Adrenal gland (tissue), 12 donors: ENCODE results near the gene CALM1. TPM values are rescaled to one million over a fixed set of nuclear protein-coding genes. Genes with fewer than 3 reads are reported as not detected.

Experiments used
- DNase-seq, 7 donors: peaks; one replicate each; pipeline ENCODE4 v3.0.0-alpha.2; 2019 to 2020
- H3K27ac ChIP-seq, 5 donors: fragments of 200-600 bp; sonication (generic) in 4 of 5; 1 replicate in 3 of 5; 2 replicates in 2 of 5; pipeline versions ENCODE4 v1.5.1 to v1.8.0; 2016 to 2020; ENCODE audit warnings: mild to moderate bottlenecking in 1 of 5
- H3K27me3 ChIP-seq: fragments of 200-600 bp; 2 replicates; pipeline ENCODE4 v1.8.0; 2021
- H3K36me3 ChIP-seq, 2 donors: fragments of 200-600 bp; replicated peaks in 1 of 2; 1 replicate in 1 of 2; 2 replicates in 1 of 2; pipeline versions ENCODE4 v1.5.1 to v1.8.0; 2018 to 2022
- H3K4me1 ChIP-seq, 2 donors: fragments of 200-600 bp; replicated peaks in 1 of 2; 1 replicate in 1 of 2; 2 replicates in 1 of 2; pipeline versions ENCODE4 v1.5.1 to v1.8.0; 2018 to 2021
- H3K4me3 ChIP-seq, 4 donors: fragments of 200-600 bp; sonication (generic) in 3 of 4; one replicate each; pipeline ENCODE4 v1.5.1; 2016 to 2018
- H3K9me3 ChIP-seq, 3 donors: fragments of 200-600 bp; sonication (generic) in 1 of 3; replicated peaks in 1 of 3; 1 replicate in 2 of 3; 2 replicates in 1 of 3; pipeline versions ENCODE4 v1.5.1 to v1.8.0; 2016 to 2021
- POLR2A ChIP-seq, 2 donors: fragments of 450-650 bp; IDR thresholded peaks; one replicate each; pipeline ENCODE4 v1.6.1; 2017; ENCODE audit warnings: antibody characterized with exemption in 2 of 2, mild to moderate bottlenecking in 2 of 2, moderate library complexity in 1 of 2
- WGBS, 4 donors: extraction: QIAGEN DNeasy Blood & Tissue Kit in 2 of 4; methylation state at CpG; one replicate each; pipeline versions ENCODE4 v1.1.5 to v1.1.7; 2013 to 2017; 5-methylcytosine and 5-hydroxymethylcytosine counted together
- intact Hi-C, 2 donors: fragments of 100-400 bp; cut with DNase I; formaldehyde crosslinking; loops; one replicate each; pipeline versions ENCODE4 v1.14.1 to v1.15.0; 2022 to 2023
- polyA plus RNA-seq, 3 donors: library from polyadenylated mRNA; stranded (reverse); fragments of 200-250 nt in 2 of 3; fragments of 350-450 nt in 1 of 3; fragmentation: Illumina TruSeq in 1 of 3; extraction: RNeasy Lipid Tissue Mini Kit (QIAGEN cat#74804) in 1 of 3; gene quantifications; one replicate each; pipeline ENCODE4 v1.2.3, GENCODE V29; 2013 to 2014
- total RNA-seq, 9 donors: library from RNA; depleted of rRNA in 4 of 9; stranded (reverse); fragments of >200 nt in 4 of 9; fragments of 120-200 nt in 1 of 9; fragmentation: NEBNext Ultra II Directional in 1 of 9; extraction: Animal tissue kit (Norgen Biotek cat#: 25700) in 1 of 9; gene quantifications; one replicate each; pipeline versions ENCODE4 v1.1.0 to v1.2.4, GENCODE V29; 2013 to 2023
- TF ChIP-seq, protein P1 (sequence below), 6 experiments: fragments of 450-650 bp in 4 of 6; fragments of 200-600 bp in 2 of 6; sonication (generic) in 1 of 6; IDR thresholded peaks; 1 replicate in 5 of 6; 2 replicates in 1 of 6; pipeline versions ENCODE4 v1.5.1 to v1.8.0; 2016 to 2021; ENCODE audit warnings: antibody characterized with exemption in 6 of 6, mild to moderate bottlenecking in 2 of 6, moderate library complexity in 1 of 6
- donor health status: healthy with polysubstance abuse.
- donor health status: Bipolar disorder and iron deficiency.
- donor health status: DM: yes; HTN: yes; CAD: no.
- donor health status: DM: no; HTN: no; CAD: no.
- donor health status: DM: no; HTN: no; CAD: no.
- donor health status: DM: yes; HTN: yes; CAD: no.

Gene CALM1
- total and polyA plus RNA-seq, 12 donors: 153 to 402 (median 232) TPM

DNA sequence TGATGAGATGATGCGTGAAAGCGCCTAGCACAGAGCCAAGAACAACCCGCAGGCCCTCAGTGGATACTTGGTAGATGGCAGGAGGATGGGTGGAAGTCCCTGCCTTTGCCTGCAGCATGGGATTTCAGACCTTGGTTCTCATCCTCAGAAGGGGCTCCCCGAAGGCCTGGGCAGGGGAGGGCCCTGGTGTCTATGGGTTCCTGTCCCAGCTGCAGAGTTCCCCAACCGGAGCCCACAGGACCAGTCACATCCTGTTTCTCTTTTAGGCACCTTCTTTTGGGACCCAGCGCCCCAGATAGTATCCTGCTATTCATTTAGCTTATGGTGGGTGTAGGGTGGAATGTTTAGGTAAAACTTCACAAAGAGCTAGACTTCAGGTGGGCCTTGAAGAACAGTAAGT, 55.5 kb downstream of the CALM1 start:
- DNase-seq: no peak

DNA sequence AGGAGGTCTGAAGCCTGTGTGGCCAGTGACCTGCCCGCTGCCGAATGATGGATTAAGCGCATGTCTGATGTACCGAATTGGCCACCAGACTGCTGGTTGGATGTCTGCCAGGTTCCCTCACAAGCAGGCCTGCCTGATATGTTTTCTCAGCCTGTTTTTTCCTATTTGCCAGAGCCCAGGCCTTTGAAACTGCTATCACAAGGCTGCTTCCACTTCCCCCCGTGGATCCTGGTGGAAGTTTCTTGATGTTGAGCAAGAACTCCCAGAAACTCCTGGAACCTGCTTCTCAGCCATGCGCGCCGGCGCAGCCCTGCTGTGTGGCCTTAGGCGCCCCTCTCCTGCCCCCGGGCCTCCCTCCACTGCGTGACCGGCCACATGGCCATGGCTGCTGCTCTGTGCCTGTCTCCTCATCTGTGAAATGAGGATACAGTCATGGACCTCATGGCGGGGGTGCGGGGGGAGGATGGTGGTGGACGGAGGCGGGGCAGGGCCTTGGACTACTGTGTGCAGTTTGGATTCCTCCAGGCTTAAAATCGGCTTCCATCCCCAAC, 56.6 kb downstream of the CALM1 start:
- Histone ChIP-seq H3K27me3 (no peaks in the 10 kb centered on the region), H3K4me1 (peaks cover 0 to 6% of the 10 kb centered on the region in 2 donors), H3K9me3 (no peaks in the 10 kb centered on the region), H3K36me3 (no peaks in the 10 kb centered on the region), H3K27ac (peak overlapping the region in 1 of 5 donors; percentile 64), H3K4me3 (no peak overlapping the region)
- DNase-seq: peak in 6 of 7 donors; percentile 23 to 85 (median 36)
- WGBS, 4 donors: 43 to 65% (median 64%) methylated on average over 15 to 18 of the region's 18 CpGs
- intact Hi-C loops: no loop called here
- TF ChIP-seq, protein P1, sequence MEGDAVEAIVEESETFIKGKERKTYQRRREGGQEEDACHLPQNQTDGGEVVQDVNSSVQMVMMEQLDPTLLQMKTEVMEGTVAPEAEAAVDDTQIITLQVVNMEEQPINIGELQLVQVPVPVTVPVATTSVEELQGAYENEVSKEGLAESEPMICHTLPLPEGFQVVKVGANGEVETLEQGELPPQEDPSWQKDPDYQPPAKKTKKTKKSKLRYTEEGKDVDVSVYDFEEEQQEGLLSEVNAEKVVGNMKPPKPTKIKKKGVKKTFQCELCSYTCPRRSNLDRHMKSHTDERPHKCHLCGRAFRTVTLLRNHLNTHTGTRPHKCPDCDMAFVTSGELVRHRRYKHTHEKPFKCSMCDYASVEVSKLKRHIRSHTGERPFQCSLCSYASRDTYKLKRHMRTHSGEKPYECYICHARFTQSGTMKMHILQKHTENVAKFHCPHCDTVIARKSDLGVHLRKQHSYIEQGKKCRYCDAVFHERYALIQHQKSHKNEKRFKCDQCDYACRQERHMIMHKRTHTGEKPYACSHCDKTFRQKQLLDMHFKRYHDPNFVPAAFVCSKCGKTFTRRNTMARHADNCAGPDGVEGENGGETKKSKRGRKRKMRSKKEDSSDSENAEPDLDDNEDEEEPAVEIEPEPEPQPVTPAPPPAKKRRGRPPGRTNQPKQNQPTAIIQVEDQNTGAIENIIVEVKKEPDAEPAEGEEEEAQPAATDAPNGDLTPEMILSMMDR (IDR thresholded peaks at IDR 0.05): no peak
- TF ChIP-seq POLR2A (IDR thresholded peaks at IDR 0.05): no peak

More for the DNA sequence above, 55.5 kb downstream of the CALM1 start:
- 77 to 89% (median 82%) methylated on average over 6 of the region's 6 CpGs for WGBS, 4 donors
- Histone ChIP-seq H3K4me1 (peaks cover 0 to 6% of the 10 kb centered on the region in 2 donors), H3K27ac (no peak overlapping the region), H3K27me3 (no peaks in the 10 kb centered on the region), H3K4me3 (no peak overlapping the region), H3K36me3 (no peaks in the 10 kb centered on the region), H3K9me3 (no peaks in the 10 kb centered on the region)
- intact Hi-C loops: no loop called here
- TF ChIP-seq POLR2A (IDR thresholded peaks at IDR 0.05): no peak
- TF ChIP-seq, protein P1 (IDR thresholded peaks at IDR 0.05): no peak

DNA sequence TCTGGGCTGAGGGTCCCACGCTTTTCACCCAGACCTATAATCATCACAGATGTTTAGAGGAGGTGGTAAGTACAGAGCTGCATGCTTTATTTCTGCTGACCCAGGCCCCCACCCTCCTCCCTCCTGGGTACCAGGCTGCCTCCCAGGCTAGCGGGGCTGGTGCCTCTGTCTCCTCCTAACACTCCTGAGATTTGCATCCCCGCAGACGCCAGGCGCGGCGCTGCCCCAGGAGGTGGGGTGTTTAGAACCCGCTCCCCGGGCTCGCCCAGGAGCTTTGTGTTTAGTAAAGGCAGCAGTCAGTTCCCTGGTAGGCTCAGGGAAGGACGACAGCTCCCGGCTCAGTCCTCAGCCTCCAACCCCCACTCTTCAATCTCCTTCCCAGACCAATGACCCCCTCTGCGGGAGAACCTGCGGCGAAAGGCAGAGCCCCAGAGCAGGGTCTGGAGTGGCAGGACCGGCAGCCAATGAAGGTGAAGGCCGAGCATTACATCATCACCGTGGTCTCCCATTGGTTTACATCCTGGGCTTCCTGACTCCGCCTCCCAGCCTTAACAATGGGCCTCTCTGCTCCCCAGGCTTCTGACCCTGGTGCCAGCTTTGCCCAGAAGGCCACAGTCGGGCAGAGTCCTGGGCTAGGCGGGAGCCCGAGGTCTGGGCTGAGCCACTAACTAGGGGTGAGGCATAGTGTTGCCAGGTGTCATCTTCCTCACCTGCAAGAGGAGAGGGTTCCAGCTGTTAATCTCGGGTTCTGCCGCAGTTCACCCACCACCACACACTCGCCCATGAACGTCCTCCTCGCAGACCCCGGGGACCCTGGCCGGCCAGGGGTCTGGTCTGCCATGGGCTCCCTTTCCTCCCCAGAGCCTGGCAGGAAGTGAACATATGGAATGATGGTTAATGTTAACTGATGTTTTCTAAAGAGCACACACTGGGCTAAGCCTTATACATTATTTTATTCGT, 57.5 kb downstream of the CALM1 start:
- no peaks in the 10 kb centered on the region for H3K27me3 ChIP-seq
- H3K9me3 ChIP-seq: no peaks in the 10 kb centered on the region
- DNase-seq: peak; percentile 48 to 96 (median 63)
- WGBS, 4 donors: 44 to 53% (median 50%) methylated on average over 18 to 30 of the region's 30 CpGs
- H3K36me3 ChIP-seq: no peaks in the 10 kb centered on the region
- H3K4me3 ChIP-seq: no peak overlapping the region
- peak in 1 of 2 donors; percentile 30 for TF ChIP-seq POLR2A (IDR thresholded peaks at IDR 0.05)
- TF ChIP-seq, protein P1 (IDR thresholded peaks at IDR 0.05): no peak
- peaks cover 0 to 6% of the 10 kb centered on the region in 2 donors for H3K4me1 ChIP-seq
- intact Hi-C loops: no loop called here
- peak overlapping the region in 1 of 5 donors; percentile 64 for H3K27ac ChIP-seq

DNA sequence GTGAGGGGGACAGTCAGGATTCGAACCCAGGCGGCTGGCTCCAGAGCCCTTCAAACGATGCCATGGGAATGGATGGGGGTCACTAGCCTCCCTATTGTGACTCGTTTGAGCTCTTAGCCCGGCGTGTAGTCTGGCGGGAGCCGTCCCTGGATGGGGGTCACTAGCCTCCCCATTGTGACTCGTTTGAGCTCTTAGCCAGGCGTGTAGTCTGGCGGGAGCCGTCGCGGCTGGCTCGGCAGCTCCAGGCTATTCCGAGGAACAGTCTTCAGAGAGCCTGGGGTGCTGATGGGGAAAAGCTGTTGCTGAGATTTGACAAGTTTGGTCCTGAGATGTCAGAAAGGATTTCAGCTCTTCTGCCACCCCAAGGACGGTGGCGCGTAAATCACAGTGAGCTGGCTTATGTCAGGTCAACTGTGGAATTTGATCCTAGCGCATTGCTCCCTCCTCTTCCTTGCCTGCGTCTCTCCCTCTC, 58.3 kb downstream of the CALM1 start:
- TF ChIP-seq POLR2A (IDR thresholded peaks at IDR 0.05): no peak
- TF ChIP-seq, protein P1 (IDR thresholded peaks at IDR 0.05): no peak
- Histone ChIP-seq H3K27me3 (no peaks in the 10 kb centered on the region), H3K4me3 (no peak overlapping the region), H3K27ac (no peak overlapping the region), H3K36me3 (no peaks in the 10 kb centered on the region), H3K9me3 (no peaks in the 10 kb centered on the region), H3K4me1 (peaks cover 0 to 6% of the 10 kb centered on the region in 2 donors)
- WGBS, 4 donors: 50 to 89% (median 53%) methylated on average over 1 to 21 of the region's 21 CpGs
- intact Hi-C loops: no loop called here
- DNase-seq: no peak
